Ovary (tissue), 3 donors: ENCODE results near the gene F12.

Experiments used
- CTCF ChIP-seq, 3 donors: fragments of 450-650 bp in 2 of 3; fragments of 200-600 bp in 1 of 3; IDR thresholded peaks; one replicate each; pipeline versions ENCODE4 v1.5.1 to v1.8.0; 2016 to 2022; ENCODE audit warnings: antibody characterized with exemption in 3 of 3, mild to moderate bottlenecking in 1 of 3
- EP300 ChIP-seq: sonication (generic); formaldehyde crosslinking; IDR thresholded peaks from one replicate; pipeline ENCODE4 v1.6.1; 2017; ENCODE audit warnings: antibody characterized with exemption
- POLR2A ChIP-seq: fragments of 450-650 bp; IDR thresholded peaks from one replicate; pipeline ENCODE4 v1.6.1; 2017; ENCODE audit warnings: antibody characterized with exemption, mild to moderate bottlenecking, moderate library complexity
- donor health status: DM: no; HTN: no; CAD: no.

- no peak for TF ChIP-seq CTCF (IDR thresholded peaks at IDR 0.05)
- TF ChIP-seq EP300: no peak
- TF ChIP-seq POLR2A: no peak
Measured at GRCh38 chr5:177427211-177427822, 18.0 kb upstream of the F12 start.
